Hepatocyte (in vitro differentiated cells): ENCODE results near the gene IFI30. TPM values are rescaled to one million over a fixed set of nuclear protein-coding genes. Genes with fewer than 3 reads are reported as not detected.

ENCODE experiments used
- DNase-seq: peaks from one replicate; pipeline ENCODE4 v3.0.0-alpha.2; 2016; ENCODE audit warnings: low spot score
- H2AFZ ChIP-seq: fragments of 200-600 bp; sonication (generic); 2 replicates; pipeline ENCODE4 v1.6.0; 2016; ENCODE audit warnings: antibody characterized with exemption, mild to moderate bottlenecking
- H3K27ac ChIP-seq: fragments of 200-600 bp; sonication (generic); 2 replicates; pipeline ENCODE4 v1.5.1; 2016; ENCODE audit warnings: mild to moderate bottlenecking
- H3K27me3 ChIP-seq: fragments of 200-600 bp; sonication (generic); 2 replicates; pipeline ENCODE4 v1.6.1; 2016
- H3K36me3 ChIP-seq: fragments of 200-600 bp; sonication (generic); replicated peaks from 2 replicates; pipeline ENCODE4 v1.5.1; 2016; ENCODE audit warnings: low read depth; ENCODE audit not compliant: insufficient read depth
- H3K4me1 ChIP-seq: fragments of 200-600 bp; sonication (generic); 2 replicates; pipeline ENCODE4 v1.5.1; 2016; ENCODE audit warnings: mild to moderate bottlenecking, moderate library complexity; ENCODE audit not compliant: insufficient read depth
- H3K4me2 ChIP-seq: fragments of 200-600 bp; sonication (generic); 2 replicates; pipeline ENCODE4 v1.6.0; 2016
- H3K4me3 ChIP-seq: fragments of 200-600 bp; sonication (generic); 2 replicates; pipeline ENCODE4 v1.5.1; 2016; ENCODE audit warnings: mild to moderate bottlenecking
- H3K79me2 ChIP-seq: fragments of 200-600 bp; sonication (generic); 2 replicates; pipeline ENCODE4 v1.6.0; 2017; ENCODE audit warnings: mild to moderate bottlenecking
- H3K9me2 ChIP-seq: fragments of 200-600 bp; sonication (generic); replicated peaks from 2 replicates; pipeline ENCODE4 v1.6.0; 2017; ENCODE audit warnings: mild to moderate bottlenecking; ENCODE audit not compliant: insufficient read depth
- H3K9me3 ChIP-seq: fragments of 200-600 bp; sonication (generic); 2 replicates; pipeline ENCODE4 v1.5.1; 2016; ENCODE audit warnings: low read depth, mild to moderate bottlenecking
- H4K20me1 ChIP-seq: fragments of 200-600 bp; sonication (generic); 2 replicates; pipeline ENCODE4 v1.6.0; 2016; ENCODE audit warnings: mild to moderate bottlenecking; ENCODE audit not compliant: insufficient read depth, poor library complexity, severe bottlenecking
- CTCF ChIP-seq: fragments of 200-600 bp; sonication (generic); IDR thresholded peaks from 2 replicates; pipeline ENCODE4 v1.5.1; 2016; ENCODE audit warnings: antibody characterized with exemption, mild to moderate bottlenecking; ENCODE audit not compliant: poor library complexity
- EZH2 ChIP-seq: fragments of 200-600 bp; sonication (generic); IDR thresholded peaks from 2 replicates; pipeline ENCODE4 v1.6.1; 2016; ENCODE audit warnings: antibody characterized with exemption, mild to moderate bottlenecking, borderline replicate concordance
- EZH2phosphoT487 ChIP-seq: fragments of 200-600 bp; sonication (generic); IDR thresholded peaks from one replicate; pipeline ENCODE4 v1.6.1; 2018; ENCODE audit warnings: antibody characterized with exemption, mild to moderate bottlenecking, low read depth, moderate library complexity; ENCODE audit not compliant: unreplicated experiment, severe bottlenecking
- WGBS: methylation state at CpG from one replicate; pipeline ENCODE4 v1.1.6; 2016; ENCODE audit warnings: low lambda C conversion rate; ENCODE audit errors: missing lambda C conversion rate; 5-methylcytosine and 5-hydroxymethylcytosine counted together
- polyA plus RNA-seq: library from polyadenylated mRNA; unstranded; fragments of >200 nt; fragmentation: Nextera tagmentation; extraction: Ambion mirVana; gene quantifications from 2 replicates; pipeline ENCODE4 v1.2.1, GENCODE V29; 2016
- small RNA-seq: library from RNA; depleted of rRNA; stranded (forward); fragments of <200 nt; gene quantifications from one replicate; pipeline ENCODE3, GENCODE V24; 2014
- total RNA-seq: library from RNA; depleted of rRNA; stranded (reverse); fragments of >200 nt; gene quantifications from 2 replicates; pipeline ENCODE4 v1.2.3, GENCODE V29; 2014

IFI30 gene
- total and polyA plus RNA-seq, 2 experiments from 2014 or later = 95.7 to 170 TPM

DNA sequence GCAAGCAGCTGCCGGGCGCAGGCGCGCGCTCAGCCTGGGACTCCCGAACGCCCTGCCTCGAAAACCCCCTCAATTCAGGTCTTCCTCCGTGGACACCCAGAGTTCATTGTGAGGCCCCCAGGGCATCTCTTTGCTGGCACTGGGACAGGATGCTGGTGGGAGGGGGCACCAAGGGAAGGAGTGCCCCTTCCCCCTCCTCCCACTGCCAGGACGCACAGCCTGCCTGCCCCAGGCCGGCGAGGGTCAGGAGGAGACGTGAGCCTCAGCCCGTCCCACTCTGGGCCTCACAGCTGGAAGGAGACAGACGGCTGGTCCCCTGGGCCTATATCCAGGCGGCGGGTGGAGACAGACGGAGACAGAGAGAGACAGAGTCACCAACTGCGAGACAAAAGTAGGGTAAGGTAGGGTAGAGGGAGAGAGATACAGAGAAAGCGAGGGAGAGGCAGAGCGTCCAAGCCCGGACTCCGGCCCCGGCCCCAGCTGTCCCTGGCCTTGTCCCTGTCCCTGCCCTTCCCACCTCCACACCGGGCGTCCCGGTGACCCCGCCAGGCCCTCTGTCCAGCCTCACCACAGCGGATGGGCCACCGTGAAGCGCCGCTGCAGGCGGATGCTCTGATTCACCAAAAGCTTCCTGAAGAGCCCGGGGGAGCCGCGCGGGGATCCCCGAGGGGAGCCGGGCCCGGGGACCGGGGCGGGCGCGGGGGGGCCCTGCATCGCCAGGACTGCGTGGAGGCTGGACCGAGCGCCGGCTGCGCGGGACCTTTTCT lies 52.3 kb downstream of the IFI30 start, which contains the start of gene PDE4C:
Gene PDE4C, minus strand, starts transcription at position 737 of the 767 bp plus-strand sequence. Its CDS starts 23 bp downstream, at position 714.
- H3K9me2 ChIP-seq = no peaks in the 10 kb centered on the region
- no peaks in the 10 kb centered on the region for H3K9me3 ChIP-seq
- peak within 1 kb of the TSS; percentile 77 for H3K4me2 ChIP-seq
- WGBS = 29% methylated on average over 30 of the region's 51 CpGs
- TF ChIP-seq EZH2 (peak; percentile 37), CTCF (no peak), EZH2phosphoT487 (no peak)
- peak within 1 kb of the TSS; percentile 42 for H2AFZ ChIP-seq
- no peak within 1 kb of the TSS for H3K27ac ChIP-seq
- no peaks in the 10 kb centered on the region for H3K79me2 ChIP-seq
- H3K36me3 ChIP-seq = no peaks in the 10 kb centered on the region
- no peak within 1 kb of the TSS for H3K4me3 ChIP-seq
- no peaks in the 10 kb centered on the region for H4K20me1 ChIP-seq
- DNase-seq = no peak
- peaks cover 16% of the 10 kb centered on the region for H3K27me3 ChIP-seq
- peaks cover 5% of the 10 kb centered on the region for H3K4me1 ChIP-seq

GRCh38 chr19:18226956-18227780 lies 53.6 kb downstream of the IFI30 start:
- Histone ChIP-seq H3K4me2 (no peak overlapping the region), H3K9me3 (no peaks in the 10 kb centered on the region)

More at GRCh38 chr19:18226956-18227780, 53.6 kb downstream of the IFI30 start:
- Histone ChIP-seq H2AFZ (no peak overlapping the region), H3K27ac (no peak overlapping the region), H3K4me3 (no peak overlapping the region), H3K4me1 (peaks cover 5% of the 10 kb centered on the region), H4K20me1 (no peaks in the 10 kb centered on the region), H3K79me2 (no peaks in the 10 kb centered on the region), H3K9me2 (no peaks in the 10 kb centered on the region), H3K36me3 (no peaks in the 10 kb centered on the region), H3K27me3 (peaks cover 12% of the 10 kb centered on the region)
- DNase-seq = no peak
- TF ChIP-seq EZH2 (no peak), EZH2phosphoT487 (no peak), CTCF (no peak)
- WGBS = 90% methylated on average over 17 of the region's 18 CpGs

Small RNAs within 50 kb of the gene (small RNA-seq; reads per million reads assigned to genes)
- not detected for gene IFI30

Other genes with a start within 250 kb of the IFI30 start
- 19.4 and 25.4 TPM in 2 replicates for gene CCDC124, start 240.8 kb upstream of the IFI30 start, total RNA-seq
- 97.7 and 105 TPM in 2 replicates for gene CCDC124, start 240.8 kb upstream of the IFI30 start, polyA plus RNA-seq
- gene KCNN1, start 206.7 kb upstream of the IFI30 start, total RNA-seq = 2.4 and 3.3 TPM in 2 replicates
- 3.2 and 3.3 TPM in 2 replicates for gene KCNN1, start 206.7 kb upstream of the IFI30 start, polyA plus RNA-seq
- 4.5 and 5.5 TPM in 2 replicates for gene ARRDC2, start 165.6 kb upstream of the IFI30 start, total RNA-seq
- gene ARRDC2, start 165.6 kb upstream of the IFI30 start, polyA plus RNA-seq = 3.9 and 7.4 TPM in 2 replicates
- not detected in 2 replicates for gene IL12RB1, start 86.9 kb upstream of the IFI30 start, total RNA-seq
- not detected in 2 replicates for gene IL12RB1, start 86.9 kb upstream of the IFI30 start, polyA plus RNA-seq
- 5.5 and 9.7 TPM in 2 replicates for gene MAST3, start 76.0 kb upstream of the IFI30 start, total RNA-seq
- 10.3 and 11.1 TPM in 2 replicates for gene MAST3, start 76.0 kb upstream of the IFI30 start, polyA plus RNA-seq
- gene PIK3R2, start 20.6 kb upstream of the IFI30 start, total RNA-seq = 29.9 and 38.7 TPM in 2 replicates
- 49.5 and 52.2 TPM in 2 replicates for gene PIK3R2, start 20.6 kb upstream of the IFI30 start, polyA plus RNA-seq
- 31.8 and 36.9 TPM in 2 replicates for gene MPV17L2, start 19.4 kb downstream of the IFI30 start, total RNA-seq
- 22.4 and 26.0 TPM in 2 replicates for gene MPV17L2, start 19.4 kb downstream of the IFI30 start, polyA plus RNA-seq
- gene RAB3A, start 30.2 kb downstream of the IFI30 start, total RNA-seq = 0.60 and 2.2 TPM in 2 replicates
- 2.6 and 3.0 TPM in 2 replicates for gene RAB3A, start 30.2 kb downstream of the IFI30 start, polyA plus RNA-seq
- 0.43 and 0.72 TPM in 2 replicates for gene PDE4C, start 52.6 kb downstream of the IFI30 start, total RNA-seq
- 0.10 and 0.47 TPM in 2 replicates for gene PDE4C, start 52.6 kb downstream of the IFI30 start, polyA plus RNA-seq
- gene IQCN, start 100.6 kb downstream of the IFI30 start, total RNA-seq = 3.7 and 3.9 TPM in 2 replicates
- 1.5 and 2.3 TPM in 2 replicates for gene IQCN, start 100.6 kb downstream of the IFI30 start, polyA plus RNA-seq
- gene JUND, start 107.8 kb downstream of the IFI30 start, total RNA-seq = 307 and 379 TPM in 2 replicates
- 698 and 768 TPM in 2 replicates for gene JUND, start 107.8 kb downstream of the IFI30 start, polyA plus RNA-seq
- 185 and 202 TPM in 2 replicates for gene LSM4, start 149.3 kb downstream of the IFI30 start, total RNA-seq
- gene LSM4, start 149.3 kb downstream of the IFI30 start, polyA plus RNA-seq = 218 and 226 TPM in 2 replicates
- 35.0 and 36.1 TPM in 2 replicates for gene PGPEP1, start 166.8 kb downstream of the IFI30 start, total RNA-seq
- gene PGPEP1, start 166.8 kb downstream of the IFI30 start, polyA plus RNA-seq = 24.8 and 26.8 TPM in 2 replicates
- 106 and 123 TPM in 2 replicates for gene GDF15, start 212.3 kb downstream of the IFI30 start, total RNA-seq
- gene GDF15, start 212.3 kb downstream of the IFI30 start, polyA plus RNA-seq = 175 and 185 TPM in 2 replicates
- gene LRRC25, start 223.8 kb downstream of the IFI30 start, total RNA-seq = 0.16 TPM in 1 of 2 replicates, not detected in the other
- 0.36 and 1.5 TPM in 2 replicates for gene LRRC25, start 223.8 kb downstream of the IFI30 start, polyA plus RNA-seq
- gene SSBP4, start 245.6 kb downstream of the IFI30 start, total RNA-seq = 55.8 and 72.6 TPM in 2 replicates
- gene SSBP4, start 245.6 kb downstream of the IFI30 start, polyA plus RNA-seq = 156 and 169 TPM in 2 replicates